Measurements from ENCODE around the gene IGFBP4.

The IGFBP4 gene

DNA sequence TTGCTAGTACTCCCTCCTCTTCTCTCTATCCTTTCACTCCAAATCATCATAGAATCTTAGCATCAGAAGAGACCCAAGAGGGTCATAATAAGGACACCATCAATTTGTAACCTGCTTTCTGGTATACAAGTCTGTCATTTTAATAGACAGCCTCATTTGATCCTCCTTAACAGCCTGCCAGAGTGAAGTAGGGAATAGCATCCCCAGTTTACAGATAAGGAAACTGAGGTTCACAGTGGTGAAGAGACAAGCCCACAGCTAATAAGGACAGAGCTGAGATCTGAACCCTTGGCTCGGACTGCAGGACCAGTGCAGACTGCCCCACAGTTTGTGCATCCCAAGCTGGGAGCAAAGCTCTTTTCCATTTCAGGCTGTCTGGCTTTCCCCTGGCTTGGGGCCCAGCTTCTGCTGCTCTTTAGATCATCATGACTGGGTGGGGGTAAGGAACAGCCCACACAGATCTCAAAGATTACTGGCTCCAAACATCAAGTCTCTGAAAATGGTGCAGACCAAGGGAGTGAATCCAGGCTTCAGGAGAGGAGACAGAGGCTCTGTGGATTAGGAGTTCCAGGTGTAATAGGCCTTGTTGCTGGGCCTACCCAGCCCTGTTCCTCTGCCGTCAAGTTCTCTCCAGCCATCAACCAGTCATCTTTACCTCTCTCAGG lies 10.3 kb upstream of the IGFBP4 start:
- no peak for DNase-seq (ENCODE audit: low read depth)

DNA sequence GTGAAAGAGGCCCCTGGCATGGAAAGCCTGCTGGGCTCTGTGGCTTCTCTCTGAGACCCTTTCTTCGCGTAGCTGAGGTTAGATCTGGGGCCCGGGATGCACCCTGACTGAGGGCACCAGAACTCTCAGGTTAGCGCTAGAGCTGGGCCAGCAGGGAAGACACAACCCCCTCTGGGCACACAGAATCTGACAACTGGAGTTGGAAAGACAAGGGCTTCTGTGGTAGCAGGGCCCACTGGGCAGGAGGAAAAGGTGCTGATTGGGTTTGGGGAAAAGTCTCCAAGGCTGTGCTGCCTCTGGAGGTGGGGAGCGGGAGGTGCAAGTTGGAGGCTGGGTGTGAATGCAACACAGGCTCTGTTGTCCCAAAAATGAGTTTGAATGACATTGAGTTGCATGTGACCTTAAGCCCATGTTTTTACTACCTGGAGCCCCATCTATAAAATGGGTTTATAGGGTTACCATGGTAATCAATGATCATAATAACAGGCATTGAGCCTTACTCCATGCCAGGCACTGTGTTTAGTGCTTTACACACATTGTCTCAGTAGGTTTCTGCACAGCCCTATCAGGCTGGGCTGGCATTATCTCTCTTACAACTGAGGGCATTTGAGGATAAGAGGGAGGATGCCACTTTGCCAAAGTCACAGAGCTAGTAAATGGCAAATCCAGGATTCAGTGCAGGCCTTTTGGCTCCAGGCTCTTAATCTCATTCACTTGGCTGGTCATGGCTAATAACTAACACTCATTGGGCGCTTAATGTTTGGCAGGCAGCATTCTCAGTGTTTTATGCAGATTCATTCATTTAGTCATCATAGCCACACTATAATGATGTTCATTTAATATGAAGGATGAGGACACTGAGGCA lies 9.5 kb upstream of the IGFBP4 start:
- DNase-seq (ENCODE audit: low read depth): no peak

DNA sequence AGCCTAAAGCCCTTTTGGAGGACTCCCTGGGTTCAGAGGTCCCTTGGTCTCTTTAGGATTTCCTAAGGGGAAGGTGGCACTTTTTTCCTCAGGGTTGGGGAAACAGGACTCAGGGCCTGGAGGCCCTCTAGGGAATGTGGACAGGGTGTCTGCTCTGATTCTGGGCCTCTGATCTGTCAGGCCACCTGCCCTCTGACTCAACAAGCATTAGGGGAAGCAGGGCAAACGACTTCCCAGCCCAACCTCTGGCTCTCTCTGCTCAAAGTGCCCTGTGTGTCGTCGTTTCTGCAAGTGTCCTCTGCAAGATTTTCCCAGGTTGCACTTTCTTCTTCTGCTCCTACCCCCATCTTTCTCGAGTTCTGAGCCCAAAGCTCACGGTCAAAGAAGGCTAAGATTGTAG lies 6.6 kb upstream of the IGFBP4 start:
- no peak for DNase-seq (ENCODE audit: low read depth)

DNA sequence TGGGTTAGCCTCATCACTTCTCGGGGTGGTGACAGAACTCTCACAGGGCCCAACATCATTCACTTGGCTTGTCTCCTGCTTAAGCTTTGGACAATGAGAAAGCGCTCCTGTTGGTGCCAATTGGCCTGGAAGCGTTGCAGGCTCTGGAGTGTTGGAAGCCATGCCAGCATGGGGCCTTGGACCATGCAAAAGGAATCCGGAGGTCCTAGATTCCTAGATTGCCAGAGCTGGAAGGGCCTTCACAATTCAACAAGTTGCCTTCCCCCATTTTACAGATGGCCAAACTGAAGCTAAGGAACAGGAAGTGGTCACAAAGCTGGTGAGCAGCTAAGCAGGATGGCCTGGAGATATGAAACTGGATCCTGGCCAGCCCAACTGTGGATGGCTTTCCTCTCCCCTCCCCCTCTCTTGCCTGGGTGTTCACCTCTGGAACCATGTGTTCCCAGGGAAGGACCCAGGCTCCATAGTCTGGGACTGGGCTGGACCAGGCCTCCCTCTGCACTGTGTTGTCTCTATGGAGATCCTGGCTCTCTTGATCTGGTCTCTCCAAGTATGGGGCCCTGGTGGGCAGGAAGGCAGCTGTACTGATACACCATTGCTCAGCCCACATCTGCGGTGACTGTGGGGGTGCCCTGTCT lies 6.0 kb upstream of the IGFBP4 start:
- DNase-seq (ENCODE audit: low read depth): no peak

DNA sequence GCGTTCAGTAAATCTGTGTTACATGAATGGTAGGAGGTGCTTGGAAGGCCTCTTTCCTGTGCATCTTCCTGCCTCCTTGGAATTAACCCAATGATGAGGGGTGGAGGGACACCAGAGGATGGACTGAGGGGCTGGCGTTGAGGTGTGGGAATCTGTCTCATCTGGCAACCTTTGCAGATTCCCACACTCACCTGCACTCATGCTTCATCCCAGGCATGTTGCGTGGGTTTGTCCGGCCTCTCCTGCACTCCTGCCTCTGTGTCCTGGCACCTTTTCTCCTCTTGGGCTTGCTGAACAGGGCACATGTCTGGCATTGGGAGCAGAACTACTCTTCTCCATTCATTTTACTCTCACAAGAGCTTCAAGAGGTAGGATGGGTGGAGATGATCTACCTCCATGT lies 3.1 kb upstream of the IGFBP4 start:
- DNase-seq (ENCODE audit: low read depth): no peak

DNA sequence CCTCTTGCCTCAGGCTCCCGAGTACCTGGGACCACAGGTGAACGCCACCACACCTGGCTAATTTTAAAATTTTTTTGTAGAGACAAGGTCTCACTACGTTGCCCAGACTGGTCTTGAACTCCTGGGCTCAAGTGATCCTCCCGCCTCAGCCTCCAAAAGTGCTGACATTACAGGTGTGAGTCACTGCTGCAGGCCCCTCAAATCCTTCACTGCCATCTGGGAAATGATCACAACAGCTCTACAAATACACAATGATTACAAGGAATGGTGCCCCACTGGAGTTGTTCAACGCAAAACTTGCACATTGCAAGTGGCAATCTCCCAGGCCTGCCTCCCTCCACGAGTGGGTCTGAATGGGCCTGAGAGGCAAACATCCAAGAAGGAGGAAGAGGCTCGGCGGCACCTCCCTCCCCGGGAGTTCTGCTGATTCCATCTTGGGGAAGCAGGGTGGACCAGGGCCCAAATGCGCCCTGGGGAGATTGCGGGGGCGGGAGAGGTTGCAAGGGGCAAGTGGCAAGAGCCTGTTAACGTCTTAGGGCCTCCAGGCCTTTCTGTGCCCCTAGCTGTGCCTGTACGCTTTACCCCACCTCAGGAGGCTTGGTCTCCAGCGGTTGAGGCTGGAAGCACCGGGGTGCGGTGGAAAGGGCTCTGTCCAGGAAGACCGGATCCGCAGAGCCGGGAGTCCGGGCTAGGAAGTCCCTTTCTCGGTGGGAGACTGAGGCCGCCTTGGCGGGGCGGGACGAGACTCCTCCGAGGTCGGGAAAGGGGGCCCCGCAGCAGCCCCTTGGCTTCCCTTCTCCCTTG lies 656 bp upstream of the IGFBP4 start:
- no peak for DNase-seq (ENCODE audit: low read depth)

DNA sequence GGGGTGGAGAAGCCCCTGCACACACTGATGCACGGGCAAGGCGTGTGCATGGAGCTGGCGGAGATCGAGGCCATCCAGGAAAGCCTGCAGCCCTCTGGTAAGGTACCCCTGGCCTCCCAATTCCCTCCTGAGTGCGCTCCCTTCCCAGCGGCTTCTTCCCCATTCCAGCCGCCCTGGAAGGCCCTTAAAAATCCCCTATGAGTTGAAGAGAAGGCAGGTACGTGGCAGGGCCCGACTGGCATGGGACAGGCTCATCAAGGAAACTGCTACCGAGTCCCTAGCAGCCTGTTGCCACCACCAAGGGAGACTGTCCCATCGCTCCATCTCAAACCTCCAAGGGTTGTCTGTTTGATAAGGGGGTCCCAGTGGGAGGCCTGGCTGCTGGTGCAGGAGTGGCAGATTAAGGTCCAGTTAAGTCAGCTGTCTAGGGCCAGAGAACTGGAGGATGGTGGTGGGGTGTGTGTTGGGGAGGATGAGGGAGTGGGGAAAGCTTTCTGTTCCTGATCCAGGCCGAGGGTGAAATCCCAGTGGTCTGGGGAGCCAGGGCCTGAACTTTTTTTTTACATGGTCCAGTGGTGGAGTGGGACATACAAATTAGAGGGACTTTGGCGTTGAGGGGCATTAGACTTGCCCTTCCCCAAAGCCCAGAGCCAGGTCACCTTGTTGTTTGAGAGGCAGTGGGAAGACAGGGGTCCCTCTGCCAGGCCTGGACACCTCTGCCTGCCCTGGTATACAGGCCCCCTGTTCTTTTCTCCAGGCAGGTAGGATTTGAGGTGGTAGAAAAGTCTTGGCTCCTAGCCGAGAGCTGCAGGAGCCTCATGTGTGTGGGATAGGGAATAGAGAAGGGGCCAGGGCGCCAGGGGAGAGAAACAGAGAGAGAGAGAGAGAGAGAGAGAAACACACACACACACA lies 994 bp downstream of the IGFBP4 start:
- DNase-seq (ENCODE audit: low read depth): no peak

DNA sequence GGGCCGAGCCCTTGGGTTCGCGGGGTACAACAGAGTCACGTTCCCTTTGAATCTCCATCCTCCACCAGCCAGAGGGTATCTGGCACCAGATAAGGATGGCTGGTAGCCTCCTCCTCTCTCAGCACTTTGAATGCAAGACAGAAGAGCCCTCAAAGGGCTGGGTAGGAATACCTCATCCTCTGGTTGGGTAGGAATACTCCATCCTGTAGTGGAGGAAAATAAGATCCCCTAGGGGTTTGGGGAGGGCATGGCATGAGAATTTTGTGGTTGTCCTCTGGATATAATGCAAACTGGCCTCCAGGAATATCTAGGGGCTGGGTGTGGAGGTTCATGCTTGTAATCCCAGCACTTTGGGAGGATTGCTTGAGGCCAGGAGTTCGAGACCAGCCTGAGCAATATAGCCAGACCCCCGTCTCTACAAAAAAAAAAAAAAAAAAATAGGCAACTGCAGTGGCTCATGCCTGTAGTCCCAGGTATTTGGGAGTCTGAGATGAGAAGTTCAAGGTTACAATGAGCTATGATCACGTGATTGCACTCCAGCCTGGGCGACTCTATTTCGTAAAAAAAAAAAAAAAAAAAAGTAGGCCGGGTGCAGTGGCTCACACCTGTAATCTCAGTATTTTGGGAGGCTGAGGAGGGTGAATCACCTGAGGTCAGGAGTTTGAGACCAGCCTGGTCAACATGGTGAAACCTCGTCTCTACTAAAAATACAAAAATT lies 2.7 kb downstream of the IGFBP4 start:
- no peak for DNase-seq (ENCODE audit: low read depth)

DNA sequence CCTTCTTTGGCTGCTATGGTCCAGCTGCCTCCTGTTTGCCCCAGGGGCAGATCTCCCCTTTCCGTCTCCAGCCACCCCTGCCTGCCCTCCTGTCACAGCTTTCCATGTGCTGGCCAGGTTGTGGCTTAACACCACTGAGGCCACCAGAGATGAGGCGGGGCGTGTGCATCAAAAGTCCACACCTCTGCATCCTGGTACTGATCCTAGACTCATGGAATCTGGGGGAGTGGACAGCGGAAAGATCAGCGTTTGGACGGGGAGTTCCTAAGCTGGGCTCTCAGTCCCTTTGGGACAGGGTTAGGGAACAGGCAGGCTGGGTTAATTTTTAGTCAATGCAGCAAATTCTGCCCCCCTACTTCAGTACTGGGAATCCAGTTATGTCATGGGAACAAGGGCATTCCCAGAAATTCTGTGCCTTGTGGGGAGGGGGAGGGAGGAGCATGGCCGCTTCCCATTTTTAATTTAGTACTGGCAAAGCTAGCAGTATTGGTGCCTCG lies 3.9 kb downstream of the IGFBP4 start:
- DNase-seq (ENCODE audit: low read depth): no peak

DNA sequence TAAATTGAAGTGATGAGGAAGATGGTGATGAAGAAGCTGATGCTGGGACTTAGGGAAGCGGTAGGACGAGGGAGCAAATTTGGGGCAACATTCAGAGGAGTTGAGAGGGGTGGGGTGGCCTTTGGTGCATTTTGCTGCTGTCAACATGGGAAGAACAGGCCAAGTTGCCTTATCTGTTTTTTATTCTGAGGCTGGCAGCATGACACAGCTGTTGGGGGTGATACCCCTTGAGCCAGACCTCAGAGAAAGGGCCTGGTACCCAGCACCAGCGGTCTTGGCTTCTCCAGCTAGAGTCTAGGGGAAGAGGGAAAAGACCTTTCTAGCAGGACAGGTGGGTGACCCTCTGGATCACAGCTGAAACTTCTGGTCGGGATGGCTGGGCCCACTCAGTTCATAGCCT lies 4.6 kb downstream of the IGFBP4 start:
- DNase-seq (ENCODE audit: low read depth): no peak

DNA sequence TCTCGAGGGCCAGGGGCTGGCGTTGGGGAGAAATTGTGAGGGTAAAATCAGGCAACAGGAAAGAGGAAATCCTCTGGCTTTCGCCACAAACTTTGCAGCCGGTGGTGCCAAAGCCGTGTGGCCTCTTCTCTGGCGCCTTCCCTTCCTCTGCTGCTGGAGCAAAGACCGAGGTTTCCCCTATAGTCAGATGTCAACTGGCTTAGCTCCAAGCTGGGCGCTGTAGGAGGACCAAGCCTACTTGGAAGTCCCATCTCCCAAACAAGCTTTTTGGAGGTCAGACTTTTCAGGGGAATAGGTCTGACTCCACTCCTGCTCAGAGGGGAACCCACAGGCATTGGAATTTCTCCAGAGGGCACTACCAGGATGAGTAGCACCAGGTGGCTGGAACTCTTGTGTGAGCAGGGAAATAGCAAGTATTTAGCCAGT lies 5.0 kb downstream of the IGFBP4 start:
- DNase-seq (ENCODE audit: low read depth): no peak

DNA sequence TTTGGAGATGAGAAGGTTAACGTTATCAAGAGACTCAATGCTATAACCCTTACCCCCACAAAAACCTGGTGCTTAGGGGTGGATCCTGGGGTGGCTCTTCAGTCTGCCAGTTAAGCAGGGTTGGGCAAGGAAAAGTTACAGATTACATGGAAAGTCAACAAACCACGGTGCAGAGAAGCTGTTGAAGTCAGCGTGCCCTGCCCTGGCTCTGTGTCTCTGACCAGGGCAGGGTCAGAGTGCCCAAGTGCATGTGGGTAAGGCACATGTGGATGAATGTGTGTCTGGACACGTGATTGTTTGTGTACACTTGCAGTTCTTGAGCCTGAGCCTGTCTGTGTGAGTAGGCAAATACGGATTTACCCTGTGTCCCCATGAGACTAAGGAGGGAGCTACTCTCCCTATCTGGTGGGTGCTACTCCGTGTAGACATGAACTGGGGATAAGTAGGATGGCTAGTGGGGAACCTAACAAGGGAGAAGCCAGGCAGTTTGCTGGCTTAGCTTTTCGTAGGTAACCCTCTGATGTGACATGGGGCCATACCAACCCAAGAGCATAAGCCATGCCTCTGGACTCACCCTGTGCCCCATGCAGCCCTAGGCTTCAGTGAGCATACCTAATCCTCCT lies 5.5 kb downstream of the IGFBP4 start:
- no peak for DNase-seq (ENCODE audit: low read depth)

DNA sequence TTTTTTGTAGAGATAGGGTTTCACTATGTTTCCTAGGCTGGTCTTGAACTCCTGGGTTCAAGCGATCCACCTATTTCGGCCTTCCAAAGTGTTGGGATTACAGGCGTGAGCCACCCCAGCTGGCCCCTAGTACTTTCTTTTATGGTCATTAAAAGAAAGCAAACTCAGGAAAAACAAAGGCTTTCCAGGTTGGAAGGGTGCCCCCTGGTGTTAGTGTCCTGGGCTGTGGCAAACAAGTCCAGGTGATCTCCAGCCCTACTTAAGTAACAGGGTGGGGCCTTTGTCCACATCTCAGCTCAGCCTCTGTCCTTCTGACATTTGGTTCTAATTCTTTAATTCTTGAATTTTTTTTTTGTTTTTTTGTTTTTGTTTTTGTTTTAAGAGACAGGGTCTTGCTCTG lies 6.9 kb downstream of the IGFBP4 start:
- peak; percentile 24 for DNase-seq (ENCODE audit: low read depth)

DNA sequence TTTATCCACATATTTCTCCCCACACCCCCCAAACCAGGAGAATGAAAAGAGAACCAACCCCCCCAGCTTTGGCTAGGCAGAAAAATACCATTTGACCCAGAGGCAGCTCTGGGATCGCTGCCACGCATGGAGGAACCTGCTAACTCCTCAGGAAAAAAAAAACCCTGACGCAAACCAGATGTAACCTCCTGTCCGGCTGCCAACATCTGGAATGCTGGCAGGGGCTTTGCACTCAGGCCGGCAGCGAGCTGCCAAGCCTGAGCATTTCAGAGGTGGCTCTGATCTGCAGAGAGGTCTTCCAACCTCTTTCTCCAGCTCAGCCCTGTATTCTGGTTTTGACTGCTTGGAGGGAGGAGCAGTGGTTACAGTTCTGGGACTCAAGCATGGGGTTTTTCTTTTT lies 8.2 kb downstream of the IGFBP4 start:
- DNase-seq (ENCODE audit: low read depth): no peak

DNA sequence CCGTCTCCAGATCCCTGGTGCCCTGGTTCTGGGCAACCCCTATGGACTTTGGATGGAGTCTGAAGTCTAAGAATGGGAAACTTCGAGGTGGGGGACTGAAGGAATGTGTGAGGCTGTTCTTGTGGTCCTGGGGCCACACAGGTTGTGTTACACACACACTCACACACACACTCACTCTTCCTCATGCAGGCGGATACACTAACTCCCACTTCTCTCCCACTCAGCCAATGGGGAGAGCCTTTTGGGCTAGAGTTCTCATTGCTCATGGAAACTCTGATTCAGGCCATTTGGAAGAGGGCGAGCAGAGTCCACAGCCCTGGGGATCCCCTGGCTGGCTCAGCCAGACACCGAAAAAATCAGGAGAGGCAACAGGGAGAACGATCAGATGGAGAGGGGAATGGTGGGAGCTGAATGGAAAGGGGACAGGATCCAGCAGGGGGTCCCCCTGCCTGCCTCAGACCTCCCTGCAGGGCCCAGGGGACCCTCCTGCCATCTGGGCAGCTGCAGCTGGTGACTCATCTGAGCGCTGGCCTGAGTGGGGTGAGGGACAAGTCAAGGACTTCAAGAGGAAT lies 9.1 kb downstream of the IGFBP4 start:
- no peak for DNase-seq (ENCODE audit: low read depth)

DNA sequence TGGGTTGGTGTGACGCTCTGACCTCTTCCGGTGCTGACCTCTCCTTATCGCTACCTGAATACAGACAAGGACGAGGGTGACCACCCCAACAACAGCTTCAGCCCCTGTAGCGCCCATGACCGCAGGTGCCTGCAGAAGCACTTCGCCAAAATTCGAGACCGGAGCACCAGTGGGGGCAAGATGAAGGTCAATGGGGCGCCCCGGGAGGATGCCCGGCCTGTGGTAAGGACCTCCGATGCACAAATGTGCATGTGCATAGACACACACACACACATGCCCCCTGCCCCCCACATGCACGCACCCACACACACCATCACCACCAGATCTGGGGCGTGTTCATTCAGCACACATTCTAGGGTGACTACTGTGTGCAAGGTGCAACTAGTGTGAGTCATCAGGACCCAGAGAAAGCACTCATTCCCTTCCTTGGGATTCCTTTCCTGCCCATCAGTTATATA lies 9.7 kb downstream of the IGFBP4 start:
- no peak for DNase-seq (ENCODE audit: low read depth)

DNA sequence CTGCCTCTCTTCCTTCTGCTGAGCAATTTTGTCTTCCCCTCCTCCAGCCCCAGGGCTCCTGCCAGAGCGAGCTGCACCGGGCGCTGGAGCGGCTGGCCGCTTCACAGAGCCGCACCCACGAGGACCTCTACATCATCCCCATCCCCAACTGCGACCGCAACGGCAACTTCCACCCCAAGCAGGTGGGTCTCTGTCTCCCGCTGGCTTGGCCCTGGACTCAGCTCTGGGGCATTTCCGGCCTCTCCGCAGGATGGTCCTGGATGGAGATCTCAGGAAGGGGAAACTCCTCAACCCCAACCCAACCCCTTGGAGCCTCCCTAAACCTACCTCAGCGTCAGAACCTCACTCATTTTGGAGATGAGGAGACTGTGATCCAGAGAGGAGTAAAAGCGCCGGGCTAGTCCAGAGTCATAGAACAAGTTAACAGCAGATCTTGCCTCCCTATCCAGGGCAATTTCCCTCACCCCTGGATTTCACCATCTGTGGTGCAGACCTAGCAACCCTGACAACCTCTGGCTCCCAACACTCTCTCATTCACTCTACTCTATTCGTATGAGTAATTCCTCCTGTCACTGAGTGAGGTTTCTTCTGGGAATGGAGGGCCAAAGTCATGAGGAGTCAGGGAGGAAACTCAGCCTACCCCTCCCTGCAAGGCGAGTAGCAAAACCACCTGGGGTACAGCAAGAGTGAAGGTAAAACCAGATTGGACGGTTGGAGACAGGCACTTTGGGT lies 10.8 kb downstream of the IGFBP4 start:
- DNase-seq (ENCODE audit: low read depth): no peak

DNA sequence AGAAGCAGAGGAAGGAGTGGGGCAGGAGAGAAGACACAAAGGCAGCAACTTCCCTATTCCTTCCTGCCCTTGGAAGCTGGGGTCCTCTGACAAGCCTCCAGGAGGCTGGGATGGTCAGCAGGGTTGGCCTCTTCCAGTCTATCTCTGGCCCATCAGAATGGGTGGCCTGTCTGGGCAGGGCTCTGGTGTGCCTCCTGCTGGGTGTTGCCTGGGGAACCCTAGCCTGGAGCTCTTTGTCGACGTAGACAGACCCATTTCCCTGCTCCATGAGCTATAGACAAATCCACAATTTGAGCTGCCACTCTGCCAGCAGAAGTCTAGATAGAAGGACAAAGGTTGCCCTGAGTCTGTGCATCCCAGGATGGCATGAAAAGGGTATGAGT lies 11.4 kb downstream of the IGFBP4 start:
- no peak for DNase-seq (ENCODE audit: low read depth)

All from stimulated activated CD4-positive, alpha-beta T cell treated with anti-CD3 and anti-CD28 coated beads, Interleukin-2, amount 100 ng/mL, for 4 hours (primary cell).